SKM-1 (cell line): ENCODE results near the gene NRBF2.
"Not testable (repeated sequence)": the region's sequence is repeated elsewhere in the genome, so short reads cannot be mapped to it uniquely, and the experiment has no call there.

Source experiments
- DNase-seq: peaks from one replicate; lab custom pipeline; 2025; ENCODE audit not compliant: unreplicated experiment; lab: John Stamatoyannopoulos, UW

The NRBF2 gene

GRCh38 chr10:63133056-63133820 is at the start of gene NRBF2:
Gene NRBF2 (plus strand): TSS chr10:63133328. CDS start chr10:63133471, 143 bp downstream.
- DNase-seq: peak; percentile 93

GRCh38 chr10:63083406-63083805 is 49.7 kb upstream of the NRBF2 start:
- not testable (repeated sequence) for DNase-seq

- peak; percentile 66 for DNase-seq
Observed at GRCh38 chr10:63083904-63084689, 49.0 kb upstream of the NRBF2 start.

- no peak for DNase-seq
Observed at GRCh38 chr10:63084690-63085382, 48.3 kb upstream of the NRBF2 start.

GRCh38 chr10:63093227-63093626 is 39.9 kb upstream of the NRBF2 start:
- DNase-seq: no peak

- DNase-seq: no peak
Observed at GRCh38 chr10:63094405-63094804, 38.7 kb upstream of the NRBF2 start.

- no peak for DNase-seq
Observed at GRCh38 chr10:63094881-63095280, 38.2 kb upstream of the NRBF2 start.

- no peak for DNase-seq
Observed at GRCh38 chr10:63099734-63100133, 33.4 kb upstream of the NRBF2 start.

- not testable (repeated sequence) for DNase-seq
Observed at GRCh38 chr10:63101091-63101490, 32.0 kb upstream of the NRBF2 start.

GRCh38 chr10:63102279-63102883 is 30.7 kb upstream of the NRBF2 start:
- DNase-seq: not testable (repeated sequence)

GRCh38 chr10:63103178-63103577 is 29.9 kb upstream of the NRBF2 start:
- not testable (repeated sequence) for DNase-seq

- DNase-seq: no peak
Observed at GRCh38 chr10:63103971-63104409, 29.1 kb upstream of the NRBF2 start.

GRCh38 chr10:63105225-63106110 is 27.7 kb upstream of the NRBF2 start:
- no peak for DNase-seq

- no peak for DNase-seq
Observed at GRCh38 chr10:63106111-63106755, 26.9 kb upstream of the NRBF2 start.

- DNase-seq: no peak
Observed at GRCh38 chr10:63107943-63108437, 25.1 kb upstream of the NRBF2 start.

GRCh38 chr10:63110940-63111339 is 22.2 kb upstream of the NRBF2 start:
- DNase-seq: no peak

- peak; percentile 78 for DNase-seq
Observed at GRCh38 chr10:63114031-63114814, 18.9 kb upstream of the NRBF2 start.

- no peak for DNase-seq
Observed at GRCh38 chr10:63115732-63116383, 17.3 kb upstream of the NRBF2 start.
